Endodermal cell (in vitro differentiated cells): Measurements from ENCODE around the gene ST7. TPM values are rescaled to one million over a fixed set of nuclear protein-coding genes. Genes with fewer than 3 reads are reported as not detected.

Experiments
- DNase-seq: peaks from one replicate; pipeline ENCODE4 v3.0.0-alpha.2; 2017
- H3K27ac ChIP-seq: 2 replicates; pipeline ENCODE4 v1.5.1; 2013; ENCODE audit warnings: mild to moderate bottlenecking, low read depth, low read length, moderate library complexity
- H3K27me3 ChIP-seq: 2 replicates; pipeline ENCODE4 v1.6.1; 2013; ENCODE audit warnings: mild to moderate bottlenecking, low read length, moderate library complexity; ENCODE audit not compliant: insufficient read depth, control insufficient read depth, poor library complexity, severe bottlenecking
- H3K36me3 ChIP-seq: 2 replicates; pipeline ENCODE4 v1.7.0; 2013; ENCODE audit warnings: mild to moderate bottlenecking, low read length, moderate library complexity; ENCODE audit not compliant: control insufficient read depth, insufficient read depth
- H3K4me1 ChIP-seq: one replicate; pipeline ENCODE4 v1.7.0; 2013; ENCODE audit warnings: low read length; ENCODE audit not compliant: control insufficient read depth, insufficient read depth
- H3K4me3 ChIP-seq: 2 replicates; pipeline ENCODE4 v1.5.1; 2013; ENCODE audit warnings: mild to moderate bottlenecking, low read length, moderate library complexity
- H3K9ac ChIP-seq: 2 replicates; pipeline ENCODE4 v1.6.1; 2013; ENCODE audit warnings: mild to moderate bottlenecking, low read length, moderate library complexity; ENCODE audit not compliant: poor library complexity, severe bottlenecking; ENCODE audit errors: extremely low read depth
- H3K9me3 ChIP-seq: 2 replicates; pipeline ENCODE4 v1.6.1; 2013; ENCODE audit warnings: mild to moderate bottlenecking, low read length, moderate library complexity; ENCODE audit not compliant: control insufficient read depth
- H3K27ac Mint-ChIP-seq: 2 replicates; pipeline ENCODE4 v1.8.0; 2020; ENCODE audit warnings: mixed read lengths
- H3K27me3 Mint-ChIP-seq: 2 replicates; pipeline ENCODE4 v1.8.0; 2021; ENCODE audit warnings: mild to moderate bottlenecking, mixed read lengths; ENCODE audit not compliant: insufficient read depth
- H3K36me3 Mint-ChIP-seq: 2 replicates; pipeline ENCODE4 v1.8.0; 2020; ENCODE audit warnings: low read depth, mixed read lengths
- H3K4me1 Mint-ChIP-seq: 2 replicates; pipeline ENCODE4 v1.8.0; 2020; ENCODE audit warnings: mixed read lengths
- H3K4me3 Mint-ChIP-seq: 2 replicates; pipeline ENCODE4 v1.8.0; 2020; ENCODE audit warnings: mild to moderate bottlenecking, moderate library complexity, mixed read lengths
- H3K9me3 Mint-ChIP-seq: 2 replicates; pipeline ENCODE4 v1.8.0; 2020; ENCODE audit warnings: mild to moderate bottlenecking, mixed read lengths
- CTCF ChIP-seq: fragments of 200-600 bp; sonication (generic); conservative IDR thresholded peaks from 2 replicates; pipeline ENCODE4 v1.5.0; 2021; ENCODE audit warnings: antibody characterized with exemption, mild to moderate bottlenecking
- WGBS, 2 experiments: methylation state at CpG; one replicate each; pipeline versions ENCODE4 v1.1.5 to v1.1.7; 2013; ENCODE audit warnings: missing lambda C conversion rate in 2 of 2, mixed read lengths in 1 of 2; ENCODE audit not compliant: insufficient coverage in 1 of 2, insufficient read length in 1 of 2; 5-methylcytosine and 5-hydroxymethylcytosine counted together
- total RNA-seq, 2 donors: library from RNA; stranded (reverse); fragmentation: NEBNext Ultra II Directional in 1 of 2; extraction: Animal tissue kit (Norgen Biotek cat#: 25700) in 1 of 2; gene quantifications; 2 replicates in 1 of 2; 3 replicates in 1 of 2; pipeline ENCODE4 v1.2.1, GENCODE V29; 2021

The ST7 gene
- total RNA-seq, 2 donors from 2014 or later, result 6.4 to 8.9 TPM

GRCh38 chr7:117036053-117036669, 82.9 kb downstream of the ST7 start:
- DNase-seq, result no peak
- Histone ChIP-seq H3K9ac (no peak overlapping the region), H3K27me3 (no peaks in the 10 kb centered on the region), H3K36me3 (no peaks in the 10 kb centered on the region), H3K4me1 (no peaks in the 10 kb centered on the region), H3K4me3 (no peak overlapping the region), H3K9me3 (peaks cover 3% of the 10 kb centered on the region), H3K27ac (peak overlapping the region; percentile 38)
- Mint-ChIP-seq H3K27ac (no peak overlapping the region), H3K36me3 (no peaks in the 10 kb centered on the region), H3K4me1 (no peaks in the 10 kb centered on the region), H3K27me3 (no peaks in the 10 kb centered on the region), H3K9me3 (no peaks in the 10 kb centered on the region), H3K4me3 (no peak overlapping the region)
- WGBS, 2 experiments, result 87 to 95% methylated on average over 4 of the region's 4 CpGs
- TF ChIP-seq CTCF, result no peak

- DNase-seq, result no peak
- H3K27me3 ChIP-seq, result no peaks in the 10 kb centered on the region
- H3K4me3 Mint-ChIP-seq, result no peak overlapping the region
- no peak overlapping the region for H3K4me3 ChIP-seq
- H3K27ac Mint-ChIP-seq, result no peak overlapping the region
- no peaks in the 10 kb centered on the region for H3K36me3 ChIP-seq
- H3K36me3 Mint-ChIP-seq, result no peaks in the 10 kb centered on the region
- no peaks in the 10 kb centered on the region for H3K9me3 ChIP-seq
- H3K27ac ChIP-seq, result no peak overlapping the region
- no peaks in the 10 kb centered on the region for H3K9me3 Mint-ChIP-seq
- H3K4me1 Mint-ChIP-seq, result no peaks in the 10 kb centered on the region
- H3K9ac ChIP-seq, result no peak overlapping the region
- TF ChIP-seq CTCF, result no peak
- no peaks in the 10 kb centered on the region for H3K4me1 ChIP-seq
- 93 to 100% methylated on average over 1 to 5 of the region's 5 CpGs for WGBS, 2 experiments
- no peaks in the 10 kb centered on the region for H3K27me3 Mint-ChIP-seq
Observed at GRCh38 chr7:117036836-117037235, 83.5 kb downstream of the ST7 start.

GRCh38 chr7:117038408-117038807, 85.1 kb downstream of the ST7 start:
- Histone ChIP-seq H3K9ac (no peak overlapping the region), H3K9me3 (no peaks in the 10 kb centered on the region), H3K36me3 (no peaks in the 10 kb centered on the region), H3K27me3 (no peaks in the 10 kb centered on the region), H3K27ac (no peak overlapping the region), H3K4me3 (no peak overlapping the region), H3K4me1 (no peaks in the 10 kb centered on the region)
- no peak for DNase-seq
- Mint-ChIP-seq H3K4me1 (no peaks in the 10 kb centered on the region), H3K27ac (no peak overlapping the region), H3K36me3 (no peaks in the 10 kb centered on the region), H3K9me3 (no peaks in the 10 kb centered on the region), H3K27me3 (no peaks in the 10 kb centered on the region), H3K4me3 (no peak overlapping the region)
- no peak for TF ChIP-seq CTCF
- 94 to 100% methylated on average over 1 of the region's 2 CpGs for WGBS, 2 experiments
